GM12878 (cell line): ENCODE results near the gene RWDD2A. TPM values are rescaled to one million over a fixed set of nuclear protein-coding genes. Genes with fewer than 3 reads are reported as not detected.

Experiments
- ATAC-seq: fragments of 200-7000 bp; cut with Tn5 transposase; 3 replicates; pipeline ENCODE4 v1.9.1; 2020; ENCODE audit warnings: mild to moderate bottlenecking, moderate library complexity
- BruUV-seq: library from RNA; stranded (reverse); fragments of 400-500 nt; replicated peaks from 2 replicates; lab custom pipeline; 2021; lab: Mats Ljungman, UMichigan
- CTCF ChIA-PET: fragments of 300-600 bp; sonication (Branson Sonifier 250); formaldehyde crosslinking; extraction: SDS; loops from one replicate; lab custom pipeline; 2021; ENCODE audit warnings: inconsistent platforms; lab: Yijun Ruan, JAX
- POLR2A ChIA-PET: fragments of 350-600 bp; formaldehyde crosslinking; extraction: SDS; loops from one replicate; lab custom pipeline; 2021; ENCODE audit warnings: inconsistent platforms; lab: Charles Lee
- RAD21 ChIA-PET: fragments of 300-600 bp; sonication (Branson Sonifier 250); formaldehyde crosslinking; loops from one replicate; lab custom pipeline; 2023; ENCODE audit warnings: antibody characterized with exemption; ENCODE audit not compliant: unreplicated experiment; lab: Charles Lee
- SMC1A ChIA-PET: fragments of 300-600 bp; sonication (Branson Sonifier 250); formaldehyde crosslinking; loops from one replicate; lab custom pipeline; 2023; ENCODE audit not compliant: unreplicated experiment, uncharacterized antibody; lab: Charles Lee
- DNase-seq: peaks from one replicate; pipeline ENCODE4 v3.0.0-alpha.2; 2011; ENCODE audit warnings: low read depth, low spot score
- FAIRE-seq: peaks from 3 replicates; lab custom pipeline; 2011; peaks lifted over from hg19 to GRCh38; lab: Jason Lieb, UNC
- H2AFZ ChIP-seq: 2 replicates; pipeline ENCODE4 v1.6.0; 2011; ENCODE audit warnings: low read depth, low read length, control low read depth; ENCODE audit not compliant: control insufficient read depth
- H3K27ac ChIP-seq: 2 replicates; pipeline ENCODE4 v1.5.1; 2011; ENCODE audit warnings: control low read depth; ENCODE audit not compliant: control insufficient read depth, insufficient read depth
- H3K27me3 ChIP-seq, 2 experiments: replicated peaks in 1 of 2; 2 replicates each; pipeline versions ENCODE4 v1.6.0 to v1.6.1; 2011; ENCODE audit warnings: low read length in 1 of 2; ENCODE audit not compliant: control insufficient read depth in 2 of 2, insufficient read depth in 2 of 2
- H3K36me3 ChIP-seq, 2 experiments: 2 replicates each; pipeline ENCODE4 v1.5.1; 2011; ENCODE audit warnings: low read length in 1 of 2; ENCODE audit not compliant: control insufficient read depth in 2 of 2, insufficient read depth in 2 of 2
- H3K4me1 ChIP-seq: 2 replicates; pipeline ENCODE4 v1.6.1; 2011; ENCODE audit warnings: mild to moderate bottlenecking, low read length, moderate library complexity, mixed read lengths; ENCODE audit not compliant: control insufficient read depth, insufficient read depth
- H3K4me2 ChIP-seq: 2 replicates; pipeline ENCODE4 v1.6.0; 2011; ENCODE audit warnings: control low read depth; ENCODE audit not compliant: control insufficient read depth, insufficient read depth
- H3K4me3 ChIP-seq: fragments of 200-600 bp; sonication (generic); 2 replicates; pipeline ENCODE4 v1.5.1; 2016
- H3K79me2 ChIP-seq: 2 replicates; pipeline ENCODE4 v1.6.0; 2011; ENCODE audit warnings: low read length; ENCODE audit not compliant: control insufficient read depth, insufficient read depth
- H3K9ac ChIP-seq: 2 replicates; pipeline ENCODE4 v1.8.0; 2011; ENCODE audit warnings: low read length, control low read depth, mixed read lengths; ENCODE audit not compliant: control insufficient read depth, insufficient read depth
- H3K9me3 ChIP-seq: replicated peaks from 3 replicates; pipeline ENCODE4 v1.5.1; 2011; ENCODE audit warnings: mild to moderate bottlenecking, low read length; ENCODE audit not compliant: control insufficient read depth, insufficient read depth
- H4K20me1 ChIP-seq: 2 replicates; pipeline ENCODE4 v1.6.0; 2011; ENCODE audit not compliant: control insufficient read depth, insufficient read depth
- ASH2L ChIP-seq: fragments of 300-600, 200-600 bp; sonication (generic); IDR thresholded peaks from 2 replicates; pipeline ENCODE4 v1.6.1; 2017; ENCODE audit warnings: low read depth, mild to moderate bottlenecking, borderline replicate concordance
- CEBPZ ChIP-seq: fragments of 150-350 bp; IDR thresholded peaks from 2 replicates; pipeline ENCODE4 v1.6.1; 2016; ENCODE audit warnings: low read depth, low read length
- ELK1 ChIP-seq: IDR thresholded peaks from 2 replicates; pipeline ENCODE4 v1.6.1; 2012; ENCODE audit warnings: low read depth, low read length, improper control_type of control experiment
- FOXM1 ChIP-seq: IDR thresholded peaks from 2 replicates; pipeline ENCODE4 v1.6.1; 2012; ENCODE audit warnings: low read depth, mild to moderate bottlenecking, inconsistent platforms, low read length, moderate library complexity
- GABPA ChIP-seq: IDR thresholded peaks from 2 replicates; pipeline ENCODE4 v1.6.1; 2014; ENCODE audit warnings: antibody characterized with exemption, low read depth, mild to moderate bottlenecking, inconsistent platforms
- MAX ChIP-seq: IDR thresholded peaks from 2 replicates; pipeline ENCODE4 v1.6.1; 2012; ENCODE audit warnings: low read depth, low read length, improper control_type of control experiment
- POU2F2 ChIP-seq: IDR thresholded peaks from 3 replicates; pipeline ENCODE4 v1.6.1; 2011; ENCODE audit warnings: low read depth, mild to moderate bottlenecking, low read length, borderline replicate concordance
- RUNX3 ChIP-seq: IDR thresholded peaks from 2 replicates; pipeline ENCODE4 v1.6.1; 2012; ENCODE audit warnings: low read length, inconsistent platforms
- SKIL ChIP-seq: fragments of 450-650 bp; IDR thresholded peaks from 2 replicates; pipeline ENCODE4 v1.6.1; 2017; ENCODE audit warnings: mild to moderate bottlenecking, low read depth, inconsistent platforms; ENCODE audit not compliant: poor library complexity, severe bottlenecking
- SMARCA5 ChIP-seq: fragments of 450-650 bp; IDR thresholded peaks from 2 replicates; pipeline ENCODE4 v1.6.1; 2017; ENCODE audit warnings: mild to moderate bottlenecking
- ZBTB40 ChIP-seq: fragments of 450-650 bp; IDR thresholded peaks from 2 replicates; pipeline ENCODE4 v1.6.1; 2016; ENCODE audit warnings: mild to moderate bottlenecking, moderate library complexity, borderline replicate concordance
- ZNF24 ChIP-seq: fragments of 450-650 bp; IDR thresholded peaks from 2 replicates; pipeline ENCODE4 v1.6.1; 2017; ENCODE audit warnings: antibody characterized with exemption, mild to moderate bottlenecking
- ZSCAN29 ChIP-seq: fragments of 450-650 bp; IDR thresholded peaks from 2 replicates; pipeline ENCODE4 v1.6.1; 2017; ENCODE audit warnings: mild to moderate bottlenecking, moderate library complexity
- WGBS: methylation state at CpG from one replicate; pipeline ENCODE4 v1.1.6; 2016; ENCODE audit warnings: low lambda C conversion rate; ENCODE audit not compliant: insufficient replicate concordance, insufficient coverage; ENCODE audit errors: missing lambda C conversion rate; 5-methylcytosine and 5-hydroxymethylcytosine counted together
- in situ Hi-C: fragments of 300-500 bp; cut with MboI; formaldehyde crosslinking; loops from 9 replicates; pipeline ENCODE4 v1.14.3; 2018; ENCODE audit warnings: mixed read lengths
- intact Hi-C: fragments of 100-400 bp; cut with micrococcal nuclease; formaldehyde crosslinking; loops from one replicate; pipeline ENCODE4 v1.14.2; 2022; ENCODE audit not compliant: unreplicated experiment
- polyA plus RNA-seq, 11 experiments: library from polyadenylated mRNA; depleted of rRNA in 4 of 11; unstranded in 6 of 11; stranded (reverse) in 5 of 11; fragments of >200 nt; fragmentation: Nextera tagmentation in 4 of 11; fragmentation: Illumina TruSeq in 1 of 11; extraction: Ambion mirVana in 4 of 11; extraction: Trizol in 1 of 11; gene quantifications; 1 replicate in 1 of 11; 2 replicates in 10 of 11; pipeline versions ENCODE4 v1.2.1 to v1.2.3, GENCODE V29; 2011 to 2016; ENCODE audit warnings: inconsistent platforms in 2 of 11, missing spikeins in 2 of 11, low read depth in 1 of 11
- total RNA-seq, 4 experiments: library from RNA; depleted of rRNA in 3 of 4; stranded (reverse); fragments of >200 nt in 3 of 4; fragmentation: Illumina TruSeq in 1 of 4; extraction: Trizol in 1 of 4; gene quantifications; 2 replicates each; pipeline versions ENCODE4 v1.2.1 to v1.2.3, GENCODE V29; 2013 to 2021

RWDD2A gene
- total and polyA plus RNA-seq, 10 of the 15 experiments (the other 5 are each of a cell fraction or from before 2014, with no cell fraction given), result 2.3 to 4.6 (median 2.9) TPM

- no TSS peak for BruUV-seq
- CTCF ChIA-PET, result interaction anchor here (1.4 to 19.5 kb wide), 4 partner anchors 151 to 301 kb away, joined by 3 to 635 read pairs (median 214); partner anchors contain the start of genes DOP1A, PRSS35 and UBE3D
- DNase-seq (no peak), FAIRE-seq (no peak), ATAC-seq (no peak)
- H3K36me3 ChIP-seq, result no peaks in the 10 kb centered on the region; a peak in 1 of 4 replicates
- in situ Hi-C loops (no loop called here), intact Hi-C loops (loop anchor here (10.0 kb wide), 1 partner anchor 964 kb away; no protein-coding TSS in a partner anchor)
- H3K4me3 ChIP-seq, result no peak overlapping the region
- no peaks in the 10 kb centered on the region for H4K20me1 ChIP-seq
- POLR2A ChIA-PET, result interaction anchor here (1.1 to 1.6 kb wide), 2 partner anchors 149 to 151 kb away, joined by 3 to 5 read pairs; partner anchors contain the start of gene DOP1A
- no peaks in the 10 kb centered on the region for H3K79me2 ChIP-seq
- H3K27ac ChIP-seq, result no peak overlapping the region
- H3K9ac ChIP-seq, result no peak overlapping the region
- 41% methylated on average over 3 of the region's 3 CpGs for WGBS
- RAD21 ChIA-PET, result interaction anchor here (1.2 to 6.1 kb wide), 3 partner anchors 15 to 296 kb away, joined by 3 to 215 read pairs (median 12); partner anchors contain the start of genes DOP1A and UBE3D
- no peaks in the 10 kb centered on the region for H3K4me1 ChIP-seq
- SMC1A ChIA-PET, result interaction anchor here (1.2 to 10.5 kb wide), 6 partner anchors 18 to 301 kb away, joined by 3 to 277 read pairs (median 4); partner anchors contain the start of genes DOP1A, PRSS35 and UBE3D
- H2AFZ ChIP-seq, result no peak overlapping the region
- H3K27me3 ChIP-seq, result no peaks in the 10 kb centered on the region
- no peaks in the 10 kb centered on the region for H3K9me3 ChIP-seq
- H3K4me2 ChIP-seq, result no peak overlapping the region
- TF ChIP-seq ZNF24 (no peak), ELK1 (no peak), RUNX3 (no peak), MAX (no peak), ZSCAN29 (no peak), ASH2L (no peak), ZBTB40 (no peak), SMARCA5 (no peak), SKIL (no peak), CEBPZ (no peak), POU2F2 (no peak), FOXM1 (no peak), GABPA (no peak)
Observed at GRCh38 chr6:83218646-83219045, 25.5 kb downstream of the RWDD2A start.
